Ovary (tissue), 9 donors: Measurements from ENCODE around the gene ANKS1B. TPM values are rescaled to one million over a fixed set of nuclear protein-coding genes. Genes with fewer than 3 reads are reported as not detected.

Experiments used
- DNase-seq, 5 donors: peaks; one replicate each; pipeline ENCODE4 v3.0.0-alpha.2; 2019 to 2020
- H3K27ac ChIP-seq, 2 donors: fragments of 200-600 bp; one replicate each; pipeline versions ENCODE4 v1.5.1 to v1.8.0; 2019 to 2022
- H3K27me3 ChIP-seq: fragments of 200-600 bp; one replicate; pipeline ENCODE4 v1.8.0; 2022
- H3K36me3 ChIP-seq: fragments of 200-600 bp; sonication (generic); one replicate; pipeline ENCODE4 v1.5.1; 2019
- H3K4me1 ChIP-seq: one replicate; pipeline ENCODE4 v1.8.1; 2013; ENCODE audit warnings: mild to moderate bottlenecking, moderate library complexity; ENCODE audit not compliant: insufficient read depth
- H3K4me3 ChIP-seq: fragments of 200-600 bp; sonication (generic); one replicate; pipeline ENCODE4 v1.5.1; 2017
- H3K9me3 ChIP-seq, 2 donors: fragments of 200-600 bp in 1 of 2; sonication (generic) in 1 of 2; one replicate each; pipeline versions ENCODE4 v1.5.1 to v1.8.1; 2013 to 2019; ENCODE audit warnings: mild to moderate bottlenecking in 1 of 2, moderate library complexity in 1 of 2
- EP300 ChIP-seq: sonication (generic); formaldehyde crosslinking; IDR thresholded peaks from one replicate; pipeline ENCODE4 v1.6.1; 2017; ENCODE audit warnings: antibody characterized with exemption
- POLR2A ChIP-seq: fragments of 450-650 bp; IDR thresholded peaks from one replicate; pipeline ENCODE4 v1.6.1; 2017; ENCODE audit warnings: antibody characterized with exemption, mild to moderate bottlenecking, moderate library complexity
- WGBS, 3 donors: extraction: QIAGEN DNeasy Blood & Tissue Kit in 1 of 3; methylation state at CpG; one replicate each; pipeline versions ENCODE4 v1.1.5 to v1.1.7; 2013 to 2017; 5-methylcytosine and 5-hydroxymethylcytosine counted together
- intact Hi-C, 4 donors: fragments of 100-400 bp; cut with DNase I; formaldehyde crosslinking; loops; one replicate each; pipeline versions ENCODE4 v1.11.0 to v1.15.1; 2022 to 2023
- polyA plus RNA-seq, 2 donors: library from polyadenylated mRNA; stranded (reverse); fragments of 200-250 nt in 1 of 2; fragments of 350-450 nt in 1 of 2; fragmentation: Illumina TruSeq in 1 of 2; extraction: RNeasy Lipid Tissue Mini Kit (QIAGEN cat#74804) in 1 of 2; gene quantifications; one replicate each; pipeline ENCODE4 v1.2.3, GENCODE V29; 2013 to 2014
- total RNA-seq, 7 donors: library from RNA; depleted of rRNA in 2 of 7; stranded (reverse); fragments of >200 nt in 2 of 7; fragmentation: NEBNext Ultra II Directional in 3 of 7; extraction: Animal tissue kit (Norgen Biotek cat#: 25700) in 3 of 7; gene quantifications; one replicate each; pipeline versions ENCODE4 v1.1.0 to v1.2.4, GENCODE V29; 2016 to 2023
- TF ChIP-seq, protein P1 (sequence below), 3 donors: fragments of 450-650 bp in 2 of 3; fragments of 200-600 bp in 1 of 3; IDR thresholded peaks; one replicate each; pipeline versions ENCODE4 v1.5.1 to v1.8.0; 2016 to 2022; ENCODE audit warnings: antibody characterized with exemption in 3 of 3, mild to moderate bottlenecking in 1 of 3
- donor health status: DM: no; HTN: no; CAD: no; lungs with moderate emphysema.
- donor health status: DM: no; HTN: no; CAD: no.
- donor health status: Bipolar disorder and iron deficiency.
- donor health status: DM: yes; HTN: yes; CAD: no.
- donor health status: DM: no; HTN: no; CAD: no.
- donor health status: DM: yes; HTN: yes; CAD: no.

Gene ANKS1B
- total and polyA plus RNA-seq, 9 donors: 0.80 to 34.9 (median 7.7) TPM

DNA sequence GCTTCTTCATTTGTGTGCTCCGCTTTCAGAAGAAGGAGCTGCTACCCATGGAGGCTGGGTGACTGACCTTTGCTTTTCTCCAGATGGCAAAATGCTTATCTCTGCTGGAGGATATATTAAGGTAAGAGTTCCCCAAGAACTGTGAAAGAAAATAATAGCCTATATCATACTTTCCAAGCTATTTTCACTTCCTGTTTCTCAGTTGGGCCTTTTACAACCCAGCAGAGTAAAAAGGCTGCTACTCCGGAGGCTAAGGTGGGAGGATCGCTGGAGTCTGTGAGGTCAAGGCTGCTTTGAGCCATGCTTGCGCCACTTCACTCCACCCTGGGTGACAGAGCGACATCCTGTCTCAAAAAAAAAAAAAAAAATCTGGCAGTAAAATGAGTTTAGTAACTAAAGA lies 1257.5 kb downstream of the ANKS1B start:
- no peaks in the 10 kb centered on the region for H3K9me3 ChIP-seq
- TF ChIP-seq POLR2A (no peak), EP300 (no peak)
- TF ChIP-seq, protein P1, sequence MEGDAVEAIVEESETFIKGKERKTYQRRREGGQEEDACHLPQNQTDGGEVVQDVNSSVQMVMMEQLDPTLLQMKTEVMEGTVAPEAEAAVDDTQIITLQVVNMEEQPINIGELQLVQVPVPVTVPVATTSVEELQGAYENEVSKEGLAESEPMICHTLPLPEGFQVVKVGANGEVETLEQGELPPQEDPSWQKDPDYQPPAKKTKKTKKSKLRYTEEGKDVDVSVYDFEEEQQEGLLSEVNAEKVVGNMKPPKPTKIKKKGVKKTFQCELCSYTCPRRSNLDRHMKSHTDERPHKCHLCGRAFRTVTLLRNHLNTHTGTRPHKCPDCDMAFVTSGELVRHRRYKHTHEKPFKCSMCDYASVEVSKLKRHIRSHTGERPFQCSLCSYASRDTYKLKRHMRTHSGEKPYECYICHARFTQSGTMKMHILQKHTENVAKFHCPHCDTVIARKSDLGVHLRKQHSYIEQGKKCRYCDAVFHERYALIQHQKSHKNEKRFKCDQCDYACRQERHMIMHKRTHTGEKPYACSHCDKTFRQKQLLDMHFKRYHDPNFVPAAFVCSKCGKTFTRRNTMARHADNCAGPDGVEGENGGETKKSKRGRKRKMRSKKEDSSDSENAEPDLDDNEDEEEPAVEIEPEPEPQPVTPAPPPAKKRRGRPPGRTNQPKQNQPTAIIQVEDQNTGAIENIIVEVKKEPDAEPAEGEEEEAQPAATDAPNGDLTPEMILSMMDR (IDR thresholded peaks at IDR 0.05): no peak
- no peak overlapping the region for H3K4me3 ChIP-seq
- WGBS, 3 donors: 89 to 90% (median 89%) methylated on average over 5 of the region's 5 CpGs
- no peaks in the 10 kb centered on the region for H3K27me3 ChIP-seq
- H3K4me1 ChIP-seq: no peaks in the 10 kb centered on the region
- H3K36me3 ChIP-seq: no peaks in the 10 kb centered on the region
- H3K27ac ChIP-seq: no peak overlapping the region
- DNase-seq: no peak
- intact Hi-C loops: loop anchor here in 2 of 4 donors (10.0 kb wide), 2 partner anchors 208 to 268 kb away; no protein-coding TSS in a partner anchor

DNA sequence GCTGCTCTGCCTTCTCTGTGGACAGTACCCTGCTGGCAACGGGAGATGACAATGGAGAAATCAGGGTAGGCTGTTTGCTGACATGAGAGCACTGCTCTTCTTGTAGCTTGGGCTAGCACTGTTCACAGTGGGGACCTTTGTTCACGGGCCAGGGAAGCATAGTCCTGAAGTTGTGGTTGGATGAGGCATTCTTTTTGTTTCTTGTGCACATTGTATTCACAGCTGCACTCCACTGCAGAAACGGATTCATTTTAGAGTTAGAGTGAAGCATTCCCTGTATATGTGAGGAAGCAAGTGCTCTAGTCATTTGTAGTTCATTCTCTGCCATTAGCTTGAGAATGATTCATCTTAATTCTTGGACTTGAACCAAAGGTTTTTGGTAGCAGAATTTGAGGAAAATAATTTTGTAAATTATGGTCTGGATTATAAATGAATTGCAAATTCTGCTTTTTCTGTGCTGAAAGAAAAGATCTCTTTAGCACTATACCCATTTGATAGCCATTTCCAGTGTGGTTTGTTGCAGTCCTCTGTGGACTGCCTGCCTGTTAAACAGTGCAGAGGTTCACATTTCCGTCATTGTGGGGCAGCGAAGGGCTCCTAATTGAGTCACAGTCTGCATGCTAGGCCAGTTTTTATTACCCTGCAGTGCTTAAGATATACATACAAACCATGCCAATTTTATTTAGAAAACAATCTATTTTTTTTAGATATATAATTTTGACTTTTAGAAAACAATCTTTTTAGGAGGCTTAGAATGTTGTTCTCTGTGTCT lies 1259.1 kb downstream of the ANKS1B start:
- Histone ChIP-seq H3K4me3 (no peak overlapping the region), H3K27me3 (no peaks in the 10 kb centered on the region), H3K4me1 (no peaks in the 10 kb centered on the region), H3K36me3 (no peaks in the 10 kb centered on the region), H3K9me3 (no peaks in the 10 kb centered on the region), H3K27ac (no peak overlapping the region)
- intact Hi-C loops: loop anchor here in 2 of 4 donors (10.0 kb wide), 2 partner anchors 209 to 269 kb away; no protein-coding TSS in a partner anchor
- peak; percentile 28 to 71 (median 51) for DNase-seq
- TF ChIP-seq, protein P1 (IDR thresholded peaks at IDR 0.05): no peak
- TF ChIP-seq POLR2A (no peak), EP300 (no peak)
- WGBS, 3 donors: 41 to 67% (median 54%) methylated on average over 5 of the region's 5 CpGs

DNA sequence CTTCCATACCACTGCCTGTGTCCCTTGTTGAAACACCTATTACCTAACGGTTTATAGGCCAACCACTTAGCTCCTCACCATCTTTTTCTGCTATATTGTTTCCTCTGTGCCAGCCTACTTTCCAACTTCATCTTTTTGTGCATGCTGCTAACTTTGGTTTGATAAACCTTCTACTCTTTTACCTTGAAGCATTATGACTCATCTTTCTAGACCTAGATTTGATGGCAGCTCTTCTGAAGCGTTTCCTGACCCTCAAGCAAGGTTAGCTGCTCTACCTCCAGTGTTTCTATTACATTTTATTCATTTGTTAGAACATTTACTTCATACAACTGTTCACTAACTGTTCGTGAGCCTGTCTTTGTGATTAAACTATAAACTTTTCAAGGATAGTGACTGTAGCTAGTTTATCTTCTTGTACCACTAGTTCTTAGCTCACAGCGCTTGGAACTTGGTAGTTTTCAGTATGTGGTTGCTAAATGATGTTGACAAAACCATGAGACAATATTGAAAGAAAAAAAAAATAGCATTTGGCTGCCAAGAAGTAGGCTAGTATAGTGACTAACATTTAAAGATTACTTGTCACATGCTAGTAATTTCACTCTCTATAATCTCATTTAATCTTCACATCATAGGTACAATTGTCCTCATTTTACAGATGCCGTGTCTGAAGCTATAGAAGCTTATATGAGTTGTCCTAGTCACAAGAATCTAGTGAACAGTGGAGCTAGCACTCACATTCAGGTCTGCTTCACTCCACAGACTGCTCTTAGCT lies 1260.2 kb downstream of the ANKS1B start:
- H3K27ac ChIP-seq: no peak overlapping the region
- 82 to 90% (median 85%) methylated on average over 5 of the region's 5 CpGs for WGBS, 3 donors
- H3K4me3 ChIP-seq: no peak overlapping the region
- intact Hi-C loops: loop anchor here in 2 of 4 donors (10.0 kb wide), 2 partner anchors 210 to 270 kb away; no protein-coding TSS in a partner anchor
- no peak for TF ChIP-seq POLR2A
- DNase-seq: no peak
- H3K4me1 ChIP-seq: no peaks in the 10 kb centered on the region
- no peaks in the 10 kb centered on the region for H3K27me3 ChIP-seq
- no peaks in the 10 kb centered on the region for H3K36me3 ChIP-seq
- no peaks in the 10 kb centered on the region for H3K9me3 ChIP-seq

DNA sequence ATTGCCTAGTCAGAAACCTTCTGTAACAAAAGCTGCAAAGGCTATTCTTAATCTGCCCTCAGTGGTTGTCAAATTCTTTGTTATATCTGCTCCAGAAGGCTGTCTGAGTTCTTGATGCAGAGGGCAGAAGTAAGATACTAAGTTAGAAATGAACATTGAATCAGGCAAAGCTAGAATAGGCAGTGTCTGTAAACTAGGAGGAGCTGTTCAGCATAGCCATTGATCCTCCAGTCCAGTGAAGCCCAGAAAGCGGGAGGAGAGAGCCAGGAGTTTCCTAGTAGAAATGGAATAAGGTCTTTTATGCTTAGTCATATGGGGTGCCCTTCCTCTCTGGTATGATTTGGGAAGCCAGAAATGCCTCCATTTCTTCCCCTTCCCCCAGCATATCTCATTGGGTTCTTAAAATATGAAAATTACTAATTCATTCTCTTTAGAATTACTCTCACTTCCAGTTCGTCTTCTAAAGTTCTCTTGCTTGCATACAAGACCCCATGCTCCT lies 1263.5 kb downstream of the ANKS1B start:
- H3K4me3 ChIP-seq: no peak overlapping the region
- no peaks in the 10 kb centered on the region for H3K27me3 ChIP-seq
- TF ChIP-seq, protein P1 (IDR thresholded peaks at IDR 0.05): no peak
- TF ChIP-seq POLR2A (no peak), EP300 (no peak)
- no peak for DNase-seq
- H3K27ac ChIP-seq: no peak overlapping the region
- H3K4me1 ChIP-seq: no peaks in the 10 kb centered on the region
- H3K9me3 ChIP-seq: no peaks in the 10 kb centered on the region
- 87 to 97% (median 91%) methylated on average over 2 of the region's 2 CpGs for WGBS, 3 donors
- H3K36me3 ChIP-seq: no peaks in the 10 kb centered on the region
- intact Hi-C loops: loop anchor here in 2 of 4 donors (10.0 kb wide), 2 partner anchors 214 to 274 kb away; no protein-coding TSS in a partner anchor
